Gastrocnemius medialis (tissue), 4 donors: Measurements from ENCODE around the gene TYW1.

ENCODE experiments used
- CTCF ChIP-seq, 5 experiments: fragments of 450-650 bp in 3 of 5; fragments of 200-600 bp in 2 of 5; sonication (generic) in 2 of 5; IDR thresholded peaks in 4 of 5; conservative IDR thresholded peaks in 1 of 5; 1 replicate in 4 of 5; 2 replicates in 1 of 5; pipeline ENCODE4 v1.5.1; 2016 to 2019; ENCODE audit warnings: antibody characterized with exemption in 5 of 5, mild to moderate bottlenecking in 3 of 5, moderate library complexity in 3 of 5
- POLR2A ChIP-seq, 2 donors: fragments of 450-650 bp; IDR thresholded peaks; one replicate each; pipeline ENCODE4 v1.6.1; 2017; ENCODE audit warnings: antibody characterized with exemption in 2 of 2, mild to moderate bottlenecking in 2 of 2, moderate library complexity in 2 of 2

GRCh38 chr7:66950311-66950710 is 46.3 kb upstream of the TYW1 start:
- no peak for TF ChIP-seq POLR2A (IDR thresholded peaks at IDR 0.05)
- no peak for TF ChIP-seq CTCF (IDR thresholded peaks at IDR 0.05 in 4 of 5, conservative IDR thresholded peaks at IDR 0.05 in 1 of 5)
